GM12875 (cell line): ENCODE results near the gene SORCS1.

ENCODE experiments used
- H3K4me3 ChIP-seq: one replicate; pipeline ENCODE4 v1.5.1; 2011; ENCODE audit warnings: low read depth, low read length, control low read depth
- TF ChIP-seq, protein P1 (sequence below): IDR thresholded peaks from 2 replicates; pipeline ENCODE4 v1.5.1; 2011; ENCODE audit warnings: low read depth, mild to moderate bottlenecking, control low read depth, inconsistent platforms, low read length, moderate library complexity, borderline replicate concordance; ENCODE audit not compliant: insufficient read depth

The SORCS1 gene

DNA sequence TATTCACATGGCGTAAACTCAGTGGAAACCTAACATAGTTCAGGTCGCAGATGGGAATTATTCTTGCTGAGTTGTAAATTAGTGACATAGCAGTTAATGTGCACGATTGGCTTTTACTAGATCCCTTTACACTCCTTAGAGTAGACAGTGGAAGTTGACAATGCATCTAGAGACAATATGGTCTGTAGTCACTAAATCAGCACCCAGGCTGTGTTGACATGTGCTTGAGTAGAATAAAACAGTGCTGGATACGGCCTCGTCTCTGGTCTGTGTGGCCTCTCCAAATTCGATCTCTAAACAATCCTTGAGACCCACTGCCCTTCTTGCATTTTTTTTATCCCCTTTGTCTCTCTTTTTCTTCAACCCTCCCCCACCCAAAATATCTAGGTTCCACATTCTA lies 615.7 kb downstream of the SORCS1 start:
- TF ChIP-seq, protein P1, sequence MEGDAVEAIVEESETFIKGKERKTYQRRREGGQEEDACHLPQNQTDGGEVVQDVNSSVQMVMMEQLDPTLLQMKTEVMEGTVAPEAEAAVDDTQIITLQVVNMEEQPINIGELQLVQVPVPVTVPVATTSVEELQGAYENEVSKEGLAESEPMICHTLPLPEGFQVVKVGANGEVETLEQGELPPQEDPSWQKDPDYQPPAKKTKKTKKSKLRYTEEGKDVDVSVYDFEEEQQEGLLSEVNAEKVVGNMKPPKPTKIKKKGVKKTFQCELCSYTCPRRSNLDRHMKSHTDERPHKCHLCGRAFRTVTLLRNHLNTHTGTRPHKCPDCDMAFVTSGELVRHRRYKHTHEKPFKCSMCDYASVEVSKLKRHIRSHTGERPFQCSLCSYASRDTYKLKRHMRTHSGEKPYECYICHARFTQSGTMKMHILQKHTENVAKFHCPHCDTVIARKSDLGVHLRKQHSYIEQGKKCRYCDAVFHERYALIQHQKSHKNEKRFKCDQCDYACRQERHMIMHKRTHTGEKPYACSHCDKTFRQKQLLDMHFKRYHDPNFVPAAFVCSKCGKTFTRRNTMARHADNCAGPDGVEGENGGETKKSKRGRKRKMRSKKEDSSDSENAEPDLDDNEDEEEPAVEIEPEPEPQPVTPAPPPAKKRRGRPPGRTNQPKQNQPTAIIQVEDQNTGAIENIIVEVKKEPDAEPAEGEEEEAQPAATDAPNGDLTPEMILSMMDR = no peak

DNA sequence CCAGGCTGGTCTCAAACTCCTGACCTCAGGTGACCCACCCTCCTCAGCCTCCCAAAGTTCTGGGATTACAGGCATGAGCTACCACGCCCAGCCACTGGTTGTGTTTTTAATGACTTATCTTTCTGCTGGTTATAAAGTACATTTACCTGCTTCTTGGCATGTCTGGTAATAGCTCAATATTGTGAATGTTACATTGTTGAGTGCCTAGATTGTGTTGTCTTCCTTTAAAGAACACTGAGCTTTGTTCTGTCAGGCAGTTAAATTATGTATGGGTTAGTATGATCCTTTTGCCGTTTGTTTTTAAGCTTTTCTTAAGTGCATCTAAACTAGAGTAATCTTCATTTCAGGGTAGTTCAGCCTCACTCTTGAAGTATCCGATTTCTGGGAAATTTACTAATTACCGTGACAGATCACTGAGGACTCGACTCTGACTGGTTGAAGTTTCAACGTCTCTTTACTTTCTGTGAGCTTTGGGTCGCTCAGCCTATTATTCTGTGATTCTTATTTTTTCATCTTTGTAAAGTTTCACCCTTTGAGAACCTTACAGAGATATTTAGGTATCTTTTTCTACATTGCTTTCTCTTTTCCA lies 617.4 kb downstream of the SORCS1 start:
- TF ChIP-seq, protein P1 = no peak
- no peak overlapping the region for H3K4me3 ChIP-seq

More for the DNA sequence above, 615.7 kb downstream of the SORCS1 start:
- H3K4me3 ChIP-seq = no peak overlapping the region

DNA sequence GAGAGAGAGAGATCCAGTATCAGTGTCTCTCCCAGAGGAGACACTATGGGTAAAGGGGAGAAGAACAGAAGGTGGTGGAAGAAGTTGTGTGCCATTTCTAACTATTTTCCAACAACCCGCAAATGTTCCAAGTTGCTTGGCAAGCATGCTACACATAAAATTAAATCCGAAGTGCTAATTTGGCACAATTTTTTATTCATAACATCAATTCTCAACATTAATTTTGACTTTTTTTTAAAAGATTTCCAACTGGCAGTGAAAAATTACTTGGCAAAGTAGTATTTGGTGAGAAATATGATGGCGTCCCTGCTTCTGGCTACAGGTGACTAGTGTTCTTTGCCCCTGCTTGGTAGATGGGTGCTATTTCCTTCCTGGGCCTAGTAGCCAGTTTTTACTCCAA lies 622.0 kb downstream of the SORCS1 start:
- H3K4me3 ChIP-seq = no peak overlapping the region
- TF ChIP-seq, protein P1 = no peak

DNA sequence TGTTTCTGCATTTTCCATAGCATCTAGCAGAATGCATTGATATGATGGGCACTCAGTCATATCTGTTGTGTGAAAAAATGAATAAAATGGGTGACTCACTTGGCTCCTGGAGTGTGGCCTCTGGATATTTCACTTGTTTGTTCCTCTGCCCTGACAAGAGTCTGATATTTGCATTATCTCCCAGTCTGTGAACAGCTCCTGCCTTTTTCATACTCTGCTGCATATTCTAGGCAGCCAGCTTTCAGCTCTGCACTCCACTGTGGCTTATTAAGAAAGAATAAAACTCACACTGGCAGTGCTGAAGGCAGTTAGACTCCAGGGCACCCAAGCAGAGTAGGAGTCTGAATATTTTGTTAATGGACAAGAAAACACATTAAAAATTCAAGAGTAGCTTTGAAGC lies 623.9 kb downstream of the SORCS1 start:
- H3K4me3 ChIP-seq = no peak overlapping the region
- TF ChIP-seq, protein P1 = no peak

DNA sequence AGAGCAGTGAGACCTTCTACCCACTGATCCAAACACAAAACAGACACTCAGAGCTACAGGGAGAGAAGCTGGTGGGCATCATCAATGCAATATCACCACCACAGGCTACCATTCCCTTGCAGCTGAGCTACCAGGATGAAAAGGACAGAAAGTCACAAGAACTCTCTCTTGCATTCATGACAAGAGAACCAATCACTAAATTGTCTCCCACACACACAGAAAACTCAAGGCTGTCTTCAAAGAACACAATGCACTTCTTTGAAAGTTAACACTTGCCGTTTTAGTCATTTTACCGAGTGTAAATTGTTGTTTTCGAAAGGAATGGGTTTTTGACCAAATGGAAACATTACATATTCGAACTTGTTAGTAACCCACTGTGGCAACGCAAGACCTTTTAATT lies 626.6 kb downstream of the SORCS1 start:
- TF ChIP-seq, protein P1 = no peak

DNA sequence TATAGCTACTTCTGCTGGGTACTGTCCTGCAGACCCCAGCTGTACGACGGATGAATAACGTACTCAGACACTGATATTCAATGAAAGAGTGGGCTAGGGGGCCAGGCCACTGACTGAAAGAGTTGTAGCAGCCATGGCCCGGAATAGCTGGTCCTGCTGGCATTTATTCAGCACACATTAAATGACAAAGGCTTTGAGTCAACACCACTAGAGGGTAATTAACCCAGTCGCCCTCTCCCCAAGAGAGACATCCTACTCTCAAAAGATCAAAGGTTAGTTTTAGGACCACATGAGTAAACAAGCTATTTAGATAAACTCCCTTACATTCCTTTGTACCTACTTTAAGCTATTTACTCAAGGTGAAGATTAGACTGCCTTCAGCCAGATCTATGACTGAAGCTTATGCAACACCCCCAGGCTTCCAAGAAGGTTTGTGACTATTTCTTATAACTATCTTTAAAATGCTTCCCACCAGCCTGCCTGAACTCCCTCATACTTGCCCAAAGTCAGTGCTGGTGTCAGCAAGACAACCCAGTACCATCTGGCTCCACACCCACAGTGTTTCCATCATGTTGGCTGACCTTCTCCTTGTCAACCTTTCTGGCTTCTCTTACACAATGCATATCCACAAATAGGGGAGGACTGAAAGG lies 629.1 kb downstream of the SORCS1 start:
- TF ChIP-seq, protein P1 = no peak

More for the DNA sequence above, 626.6 kb downstream of the SORCS1 start:
- H3K4me3 ChIP-seq = no peak overlapping the region

DNA sequence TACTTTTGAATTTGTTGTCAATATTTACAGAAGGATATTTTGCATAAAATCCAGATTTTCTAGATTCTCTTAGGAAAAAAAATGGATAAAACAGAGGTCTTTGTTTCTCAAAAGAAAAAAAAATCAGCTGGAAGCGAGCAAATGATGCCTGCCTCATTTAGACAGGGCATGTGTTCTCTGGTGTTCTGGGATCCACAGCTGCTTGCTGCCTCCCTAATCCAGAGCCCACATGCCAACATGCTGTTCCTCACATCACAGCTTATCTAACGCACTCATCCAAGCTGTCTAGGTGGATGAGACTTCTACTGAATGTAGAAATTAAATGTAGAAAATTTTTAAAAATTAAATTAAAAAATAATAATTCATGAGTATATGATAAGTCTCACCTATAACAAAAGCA lies 630.1 kb downstream of the SORCS1 start:
- H3K4me3 ChIP-seq = no peak overlapping the region
- TF ChIP-seq, protein P1 = no peak

More for the DNA sequence above, 629.1 kb downstream of the SORCS1 start:
- H3K4me3 ChIP-seq = no peak overlapping the region
